H1 (cell line): ENCODE results near the gene NSL1. TPM values are rescaled to one million over a fixed set of nuclear protein-coding genes. Genes with fewer than 3 reads are reported as not detected.
"Not testable (repeated sequence)": the region's sequence is repeated elsewhere in the genome, so short reads cannot be mapped to it uniquely, and the experiment has no call there.

Source experiments
- CTCF ChIA-PET: fragments of 300-600 bp; sonication (Branson Sonifier 250); formaldehyde crosslinking; loops from one replicate; lab custom pipeline; 2021; ENCODE audit not compliant: partially characterized antibody; lab: Charles Lee
- POLR2A ChIA-PET: fragments of 300-600 bp; sonication (Branson Sonifier 250); formaldehyde crosslinking; loops from one replicate; lab custom pipeline; 2021; ENCODE audit warnings: inconsistent platforms; ENCODE audit not compliant: partially characterized antibody; lab: Charles Lee
- DNase-seq, 2 experiments: peaks; one replicate each; pipeline versions ENCODE4 v3.0.0 to v3.0.0-alpha.2; 2010 to 2022; ENCODE audit warnings: low spot score in 2 of 2, low read depth in 1 of 2, mixed read lengths in 1 of 2
- FAIRE-seq: peaks from 2 replicates; lab custom pipeline; 2011; peaks lifted over from hg19 to GRCh38; lab: Jason Lieb, UNC
- H2AFZ ChIP-seq: 2 replicates; pipeline ENCODE4 v1.8.1; 2012; ENCODE audit warnings: low read length, inconsistent platforms
- H2AK5ac ChIP-seq: 2 replicates; pipeline ENCODE4 v1.6.1; 2013; ENCODE audit warnings: low read depth, low read length
- H2BK120ac ChIP-seq: replicated peaks from 2 replicates; pipeline ENCODE3; 2013; ENCODE audit warnings: low read depth, low read length, inconsistent platforms
- H2BK12ac ChIP-seq: 2 replicates; pipeline ENCODE4 v1.6.1; 2013; ENCODE audit warnings: low read depth, low read length
- H2BK15ac ChIP-seq: 2 replicates; pipeline ENCODE4 v1.6.1; 2013; ENCODE audit warnings: low read length
- H2BK20ac ChIP-seq: 2 replicates; pipeline ENCODE4 v1.6.1; 2013; ENCODE audit warnings: low read length
- H2BK5ac ChIP-seq: 2 replicates; pipeline ENCODE4 v1.6.1; 2013; ENCODE audit warnings: low read depth, low read length
- H3K14ac ChIP-seq: 2 replicates; pipeline ENCODE4 v1.6.1; 2013; ENCODE audit warnings: inconsistent platforms; ENCODE audit not compliant: insufficient read length
- H3K18ac ChIP-seq: 2 replicates; pipeline ENCODE4 v1.6.1; 2013; ENCODE audit warnings: low read length; ENCODE audit errors: extremely low read depth
- H3K23ac ChIP-seq: 2 replicates; pipeline ENCODE4 v1.6.1; 2013; ENCODE audit warnings: inconsistent platforms; ENCODE audit not compliant: insufficient read length
- H3K23me2 ChIP-seq: 2 replicates; pipeline ENCODE4 v1.6.1; 2013; ENCODE audit warnings: low read depth, low read length
- H3K27ac ChIP-seq: 2 replicates; pipeline ENCODE4 v1.6.1; 2011; ENCODE audit warnings: low read depth, low read length, inconsistent platforms
- H3K27me3 ChIP-seq, 4 experiments: replicated peaks in 1 of 4; 1 replicate in 1 of 4; 2 replicates in 3 of 4; pipeline versions ENCODE4 v1.6.1 to v1.8.1; 2011 to 2013; ENCODE audit warnings: low read length in 3 of 4, mild to moderate bottlenecking in 3 of 4, inconsistent platforms in 2 of 4, mixed read lengths in 2 of 4, moderate library complexity in 1 of 4; ENCODE audit not compliant: control insufficient read depth in 3 of 4, insufficient read depth in 3 of 4; ENCODE audit errors: extremely low read depth in 1 of 4
- H3K36me3 ChIP-seq, 4 experiments: 2 replicates each; pipeline versions ENCODE4 v1.6.1 to v1.8.1; 2011 to 2013; ENCODE audit warnings: mild to moderate bottlenecking in 4 of 4, low read length in 3 of 4, moderate library complexity in 2 of 4, control low read depth in 1 of 4, inconsistent platforms in 1 of 4; ENCODE audit not compliant: insufficient read depth in 4 of 4, control insufficient read depth in 2 of 4
- H3K4ac ChIP-seq: replicated peaks from 2 replicates; pipeline ENCODE3; 2013; ENCODE audit warnings: low read length, low read depth, mixed read lengths, inconsistent platforms; ENCODE audit not compliant: insufficient read length
- H3K4me1 ChIP-seq, 4 experiments: replicated peaks in 1 of 4; 1 replicate in 1 of 4; 2 replicates in 3 of 4; pipeline versions ENCODE4 v1.6.1 to v1.8.1; 2011 to 2013; ENCODE audit warnings: low read length in 3 of 4, inconsistent platforms in 2 of 4, mixed read lengths in 1 of 4; ENCODE audit not compliant: insufficient read depth in 4 of 4, control insufficient read depth in 3 of 4
- H3K4me2 ChIP-seq, 2 experiments: 2 replicates each; pipeline versions ENCODE4 v1.6.1 to v1.8.1; 2011 to 2013; ENCODE audit warnings: low read depth in 2 of 2, low read length in 2 of 2, control low read depth in 1 of 2, inconsistent platforms in 1 of 2, mild to moderate bottlenecking in 1 of 2; ENCODE audit not compliant: insufficient read depth in 1 of 2
- H3K4me3 ChIP-seq, 4 experiments: fragments of 200-600, 300-600 bp in 1 of 4; sonication (generic), shearing (Covaris generic), sonication (Bioruptor Twin) in 1 of 4; 2 replicates each; pipeline versions ENCODE4 v1.5.1 to v1.8.1; 2011 to 2016; ENCODE audit warnings: low read length in 4 of 4, low read depth in 3 of 4, control low read depth in 2 of 4, inconsistent platforms in 2 of 4, mild to moderate bottlenecking in 2 of 4, mixed read lengths in 1 of 4, moderate library complexity in 1 of 4; ENCODE audit not compliant: insufficient read depth in 2 of 4; ENCODE audit errors: extremely low read depth in 1 of 4
- H3K56ac ChIP-seq: replicated peaks from 2 replicates; pipeline ENCODE3; 2013; ENCODE audit warnings: low read depth, mild to moderate bottlenecking, mixed read lengths, low read length, inconsistent platforms; ENCODE audit not compliant: insufficient read length
- H3K79me1 ChIP-seq: 2 replicates; pipeline ENCODE4 v1.6.1; 2013; ENCODE audit warnings: low read depth, low read length, control low read depth
- H3K79me2 ChIP-seq, 2 experiments: 2 replicates each; pipeline versions ENCODE4 v1.6.1 to v1.8.1; 2012 to 2013; ENCODE audit warnings: low read length in 2 of 2, mild to moderate bottlenecking in 2 of 2, inconsistent platforms in 1 of 2; ENCODE audit not compliant: insufficient read depth in 2 of 2, control insufficient read depth in 1 of 2
- H3K9ac ChIP-seq, 4 experiments: replicated peaks in 1 of 4; 1 replicate in 1 of 4; 2 replicates in 3 of 4; pipeline versions ENCODE4 v1.6.1 to v1.8.1; 2011 to 2013; ENCODE audit warnings: low read depth in 3 of 4, low read length in 3 of 4, control low read depth in 2 of 4, mild to moderate bottlenecking in 2 of 4, moderate library complexity in 2 of 4, inconsistent platforms in 1 of 4; ENCODE audit errors: extremely low read depth in 1 of 4
- H3K9me3 ChIP-seq, 2 experiments: 2 replicates each; pipeline versions ENCODE4 v1.6.1 to v1.8.1; 2012 to 2013; ENCODE audit warnings: mild to moderate bottlenecking in 2 of 2, moderate library complexity in 2 of 2, control low read depth in 1 of 2, inconsistent platforms in 1 of 2, low read depth in 1 of 2, low read length in 1 of 2, mixed read lengths in 1 of 2; ENCODE audit not compliant: insufficient read depth in 2 of 2
- H4K20me1 ChIP-seq, 2 experiments: replicated peaks in 1 of 2; 2 replicates each; pipeline versions ENCODE3 to v1.8.1; 2011 to 2013; ENCODE audit warnings: inconsistent platforms in 2 of 2, low read length in 2 of 2, mild to moderate bottlenecking in 1 of 2; ENCODE audit not compliant: insufficient read depth in 2 of 2, control insufficient read depth in 1 of 2
- H4K5ac ChIP-seq: 2 replicates; pipeline ENCODE4 v1.6.1; 2013; ENCODE audit warnings: low read length, low read depth, mixed read lengths, inconsistent platforms; ENCODE audit not compliant: insufficient read length
- H4K8ac ChIP-seq: 2 replicates; pipeline ENCODE4 v1.8.0; 2013; ENCODE audit warnings: mild to moderate bottlenecking, moderate library complexity, low read length, inconsistent platforms; ENCODE audit not compliant: insufficient read depth; ENCODE audit errors: extremely low read depth
- H4K91ac ChIP-seq: replicated peaks from 2 replicates; pipeline ENCODE3; 2013; ENCODE audit warnings: low read length, mixed read lengths, inconsistent platforms; ENCODE audit not compliant: insufficient read length
- WGBS, 2 experiments: shearing (Covaris generic) in 1 of 2; methylation state at CpG; one replicate each; pipeline versions ENCODE4 v1.1.6 to v1.1.7; 2013 to 2015; ENCODE audit warnings: low lambda C conversion rate in 2 of 2, mixed read lengths in 2 of 2, inconsistent platforms in 1 of 2, low coverage in 1 of 2, missing lambda C conversion rate in 1 of 2; ENCODE audit not compliant: insufficient replicate concordance in 2 of 2, insufficient coverage in 1 of 2, insufficient read length in 1 of 2; ENCODE audit errors: extremely low coverage in 1 of 2, missing lambda C conversion rate in 1 of 2; 5-methylcytosine and 5-hydroxymethylcytosine counted together
- polyA plus RNA-seq, 7 experiments: library from polyadenylated mRNA; depleted of rRNA in 3 of 7; stranded (reverse) in 5 of 7; unstranded in 2 of 7; fragments of >200 nt in 5 of 7; fragments of 200-250 nt in 2 of 7; gene quantifications; 1 replicate in 5 of 7; 2 replicates in 1 of 7; 4 replicates in 1 of 7; pipeline versions ENCODE4 v1.2.1 to v1.2.3, GENCODE V29; 2011 to 2013; ENCODE audit warnings: missing spikeins in 2 of 7, mixed read lengths in 2 of 7
- total RNA-seq: library from RNA; stranded (reverse); fragmentation: NEBNext Ultra II Directional; extraction: Animal tissue kit (Norgen Biotek cat#: 25700); gene quantifications from 2 replicates; pipeline ENCODE4 v1.2.1, GENCODE V29; 2021

Gene NSL1
- total and polyA plus RNA-seq, 2 of the 8 experiments (the other 6 are each of a cell fraction or from before 2014, with no cell fraction given), result 25.4 to 51.7 TPM

DNA sequence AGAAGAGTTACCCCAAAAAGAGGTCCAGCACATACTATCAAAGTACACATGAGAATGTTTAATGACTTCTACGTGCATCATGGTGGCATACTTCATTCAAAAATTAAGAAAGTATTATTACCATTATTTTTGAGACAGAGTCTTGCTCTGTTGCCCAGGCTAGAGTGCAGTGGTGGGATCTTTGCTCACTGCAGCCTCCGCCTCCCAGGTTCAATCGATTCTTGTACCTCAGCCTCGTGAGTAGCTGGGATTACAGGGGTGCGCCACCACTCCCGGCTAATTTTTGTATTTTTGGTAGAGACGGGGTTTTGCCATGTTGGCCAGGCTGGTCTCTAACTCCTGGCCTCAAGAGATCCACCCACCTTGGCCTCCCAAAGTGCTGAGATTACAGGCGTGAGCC lies 79.6 kb downstream of the NSL1 start:
- not testable (repeated sequence) for H4K5ac ChIP-seq
- CTCF ChIA-PET, result interaction anchor here (1.0 to 2.2 kb wide), 3 partner anchors 10 to 38 kb away, joined by 3 to 6 read pairs (median 3); no protein-coding TSS in a partner anchor

More for the DNA sequence above, 79.6 kb downstream of the NSL1 start:
- not testable (repeated sequence) for H4K20me1 ChIP-seq, H3K14ac ChIP-seq, H2BK5ac ChIP-seq, DNase-seq, FAIRE-seq, H3K18ac ChIP-seq, H4K91ac ChIP-seq, H2BK120ac ChIP-seq, H4K8ac ChIP-seq, H2BK20ac ChIP-seq, H3K23me2 ChIP-seq, H2AK5ac ChIP-seq, H3K36me3 ChIP-seq, H3K56ac ChIP-seq, H3K4me2 ChIP-seq, H3K23ac ChIP-seq, H3K4me1 ChIP-seq, H3K27me3 ChIP-seq, H3K4me3 ChIP-seq, H3K4ac ChIP-seq, H3K27ac ChIP-seq, H3K79me2 ChIP-seq, H3K9ac ChIP-seq, H2BK12ac ChIP-seq, H3K9me3 ChIP-seq, H2AFZ ChIP-seq, H2BK15ac ChIP-seq, H3K79me1 ChIP-seq
- POLR2A ChIA-PET, result interaction anchor here (1.4 kb wide), 1 partner anchor 11 kb away, joined by 3 read pairs; no protein-coding TSS in a partner anchor
- 91% methylated on average over 8 of the region's 8 CpGs; no CpG with 5 or more reads in 1 of the 2 experiments for WGBS, 2 experiments
